Effector memory CD4-positive, alpha-beta T cell (primary cell): ENCODE measurements around the gene NRXN2.

Experiments
- DNase-seq, 3 donors: peaks; one replicate each; pipeline ENCODE4 v3.0.0-alpha.2; 2020
- H3K27ac ChIP-seq: 2 replicates; pipeline ENCODE4 v1.7.0; 2013; ENCODE audit warnings: mild to moderate bottlenecking, low read length, moderate library complexity; ENCODE audit not compliant: insufficient read depth, poor library complexity, severe bottlenecking
- H3K27me3 ChIP-seq: replicated peaks from 2 replicates; pipeline ENCODE4 v1.7.0; 2013; ENCODE audit warnings: mild to moderate bottlenecking, low read length; ENCODE audit not compliant: insufficient read depth, control insufficient read depth, poor library complexity, severe bottlenecking
- H3K36me3 ChIP-seq: 2 replicates; pipeline ENCODE4 v1.7.0; 2013; ENCODE audit warnings: mild to moderate bottlenecking, low read length, moderate library complexity; ENCODE audit not compliant: control insufficient read depth, insufficient read depth
- H3K4me1 ChIP-seq: 2 replicates; pipeline ENCODE4 v1.7.0; 2013; ENCODE audit warnings: low read length, mild to moderate bottlenecking; ENCODE audit not compliant: control insufficient read depth, insufficient read depth, poor library complexity, severe bottlenecking
- H3K4me3 ChIP-seq: 2 replicates; pipeline ENCODE4 v1.7.0; 2013; ENCODE audit warnings: low read length, low read depth, mild to moderate bottlenecking; ENCODE audit not compliant: insufficient read depth, poor library complexity, severe bottlenecking
- H3K9me3 ChIP-seq: 2 replicates; pipeline ENCODE4 v1.7.0; 2013; ENCODE audit warnings: mild to moderate bottlenecking, low read length, moderate library complexity; ENCODE audit not compliant: control insufficient read depth

NRXN2 gene

DNA sequence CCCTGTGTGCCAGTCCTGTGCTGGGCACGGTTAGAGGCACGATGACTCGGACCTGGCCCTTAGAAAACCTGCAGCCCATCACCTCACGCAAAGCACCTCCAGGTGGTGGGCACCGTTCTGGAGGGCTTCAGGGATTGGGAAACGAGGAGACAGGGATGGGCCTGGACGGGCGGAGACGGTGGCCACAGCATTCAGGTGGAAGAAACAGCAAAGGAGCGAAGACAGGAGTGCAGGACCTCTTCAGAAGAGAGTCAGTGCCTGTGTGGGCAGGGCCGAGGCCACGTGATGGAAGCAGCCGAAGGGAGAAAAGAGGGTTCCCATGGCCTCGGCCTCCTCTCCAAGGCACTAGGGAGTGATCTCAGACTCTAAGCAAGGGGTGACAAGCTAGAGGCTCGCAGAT lies 140.1 kb downstream of the NRXN2 start:
- Histone ChIP-seq H3K9me3 (no peaks in the 10 kb centered on the region), H3K4me1 (no peaks in the 10 kb centered on the region), H3K36me3 (no peaks in the 10 kb centered on the region), H3K27ac (no peak overlapping the region), H3K4me3 (no peak overlapping the region), H3K27me3 (no peaks in the 10 kb centered on the region)
- DNase-seq = no peak

GRCh38 chr11:64581057-64581523 lies 141.9 kb downstream of the NRXN2 start:
- H3K9me3 ChIP-seq = no peaks in the 10 kb centered on the region
- H3K4me1 ChIP-seq = no peaks in the 10 kb centered on the region
- H3K36me3 ChIP-seq = no peaks in the 10 kb centered on the region
- no peak overlapping the region for H3K27ac ChIP-seq
- H3K27me3 ChIP-seq = no peaks in the 10 kb centered on the region
- no peak for DNase-seq
- no peak overlapping the region for H3K4me3 ChIP-seq

GRCh38 chr11:64580412-64580811 lies 142.6 kb downstream of the NRXN2 start:
- DNase-seq = no peak
- Histone ChIP-seq H3K4me1 (no peaks in the 10 kb centered on the region), H3K36me3 (no peaks in the 10 kb centered on the region), H3K27me3 (no peaks in the 10 kb centered on the region), H3K9me3 (no peaks in the 10 kb centered on the region), H3K4me3 (no peak overlapping the region), H3K27ac (no peak overlapping the region)

DNA sequence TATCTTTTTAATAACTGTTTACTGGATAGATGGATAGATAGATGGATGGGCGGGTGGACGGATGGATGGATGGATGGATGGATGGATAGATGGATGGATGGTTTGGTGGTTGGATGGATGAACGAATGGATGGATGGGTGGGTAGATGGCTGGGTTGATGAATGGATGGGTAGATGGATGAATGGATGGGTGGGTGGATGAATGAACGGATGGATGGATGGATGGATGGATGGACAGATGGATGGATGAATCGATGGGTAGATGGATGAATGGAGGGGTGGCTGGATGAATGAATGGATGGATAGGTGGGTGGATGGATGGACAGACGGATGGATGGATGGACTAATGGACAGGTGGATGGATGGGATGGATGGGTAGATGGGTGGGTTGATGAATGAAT lies 145.8 kb downstream of the NRXN2 start:
- Histone ChIP-seq H3K36me3 (no peaks in the 10 kb centered on the region), H3K4me1 (no peaks in the 10 kb centered on the region), H3K9me3 (no peaks in the 10 kb centered on the region), H3K4me3 (no peak overlapping the region), H3K27me3 (no peaks in the 10 kb centered on the region), H3K27ac (no peak overlapping the region)
- DNase-seq = no peak

DNA sequence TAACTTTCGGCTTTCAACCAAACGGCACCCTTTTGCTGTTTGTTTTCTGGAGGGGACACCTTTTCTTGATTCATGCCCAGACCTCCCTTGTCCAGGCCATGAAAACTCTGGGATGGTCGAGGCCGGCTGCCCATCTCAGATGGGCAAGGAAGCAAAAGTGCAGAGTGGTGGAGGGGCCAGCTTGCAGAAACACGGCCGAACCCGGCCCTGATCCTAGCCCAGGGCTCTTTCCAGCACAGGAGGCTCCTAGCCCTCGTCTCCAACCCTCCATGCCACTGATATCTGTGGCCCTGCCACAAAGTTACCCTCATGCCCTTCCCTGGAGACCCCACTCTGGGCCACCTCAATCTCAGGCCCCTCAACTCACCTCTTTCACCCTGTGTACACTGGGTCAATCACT lies 150.9 kb downstream of the NRXN2 start:
- Histone ChIP-seq H3K9me3 (no peaks in the 10 kb centered on the region), H3K4me1 (no peaks in the 10 kb centered on the region), H3K36me3 (no peaks in the 10 kb centered on the region), H3K27ac (no peak overlapping the region), H3K27me3 (no peaks in the 10 kb centered on the region), H3K4me3 (no peak overlapping the region)
- no peak for DNase-seq

DNA sequence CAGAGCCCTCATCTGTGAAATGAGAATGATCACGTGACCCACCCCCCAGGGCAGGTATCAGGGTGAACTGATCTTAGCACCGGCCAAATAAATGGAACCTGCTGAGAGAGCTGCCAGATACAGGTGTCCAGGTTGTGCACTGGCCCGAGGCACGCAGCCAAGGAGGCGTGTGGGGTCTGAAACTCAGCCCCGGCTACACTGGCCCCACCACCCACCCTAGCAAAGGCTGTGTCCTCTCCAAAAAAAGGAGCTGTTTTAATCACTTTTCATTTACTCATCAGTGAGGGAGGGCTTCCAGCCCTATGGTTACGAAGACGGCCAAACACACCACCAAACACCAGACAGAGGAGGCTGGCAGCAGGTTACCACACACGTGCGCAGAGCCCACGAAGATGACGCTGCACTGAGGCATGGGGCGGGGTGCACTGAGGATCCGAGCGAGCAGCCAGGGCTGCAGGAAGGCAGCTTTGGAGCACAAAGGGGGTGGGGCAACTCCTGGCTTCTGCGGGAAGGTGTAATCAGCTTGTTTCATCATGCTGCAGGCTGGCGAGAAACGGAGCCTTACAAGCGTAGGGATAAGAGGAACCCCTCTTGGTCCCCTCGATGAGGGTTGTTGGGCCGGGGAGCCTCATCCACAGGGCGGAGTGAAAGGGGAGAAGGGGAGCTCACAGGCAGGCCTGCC lies 151.4 kb downstream of the NRXN2 start:
- Histone ChIP-seq H3K36me3 (no peaks in the 10 kb centered on the region), H3K27ac (no peak overlapping the region), H3K27me3 (no peaks in the 10 kb centered on the region), H3K4me1 (no peaks in the 10 kb centered on the region), H3K9me3 (no peaks in the 10 kb centered on the region), H3K4me3 (no peak overlapping the region)
- no peak for DNase-seq

GRCh38 chr11:64571050-64571409 lies 152.0 kb downstream of the NRXN2 start:
- no peaks in the 10 kb centered on the region for H3K27me3 ChIP-seq
- no peaks in the 10 kb centered on the region for H3K36me3 ChIP-seq
- DNase-seq = no peak
- no peak overlapping the region for H3K4me3 ChIP-seq
- no peaks in the 10 kb centered on the region for H3K9me3 ChIP-seq
- no peaks in the 10 kb centered on the region for H3K4me1 ChIP-seq
- H3K27ac ChIP-seq = no peak overlapping the region

- no peaks in the 10 kb centered on the region for H3K27me3 ChIP-seq
- H3K4me3 ChIP-seq = no peak overlapping the region
- H3K9me3 ChIP-seq = no peaks in the 10 kb centered on the region
- H3K27ac ChIP-seq = no peak overlapping the region
- no peaks in the 10 kb centered on the region for H3K36me3 ChIP-seq
- H3K4me1 ChIP-seq = no peaks in the 10 kb centered on the region
- no peak for DNase-seq
Measured at GRCh38 chr11:64570341-64570740, 152.7 kb downstream of the NRXN2 start.

DNA sequence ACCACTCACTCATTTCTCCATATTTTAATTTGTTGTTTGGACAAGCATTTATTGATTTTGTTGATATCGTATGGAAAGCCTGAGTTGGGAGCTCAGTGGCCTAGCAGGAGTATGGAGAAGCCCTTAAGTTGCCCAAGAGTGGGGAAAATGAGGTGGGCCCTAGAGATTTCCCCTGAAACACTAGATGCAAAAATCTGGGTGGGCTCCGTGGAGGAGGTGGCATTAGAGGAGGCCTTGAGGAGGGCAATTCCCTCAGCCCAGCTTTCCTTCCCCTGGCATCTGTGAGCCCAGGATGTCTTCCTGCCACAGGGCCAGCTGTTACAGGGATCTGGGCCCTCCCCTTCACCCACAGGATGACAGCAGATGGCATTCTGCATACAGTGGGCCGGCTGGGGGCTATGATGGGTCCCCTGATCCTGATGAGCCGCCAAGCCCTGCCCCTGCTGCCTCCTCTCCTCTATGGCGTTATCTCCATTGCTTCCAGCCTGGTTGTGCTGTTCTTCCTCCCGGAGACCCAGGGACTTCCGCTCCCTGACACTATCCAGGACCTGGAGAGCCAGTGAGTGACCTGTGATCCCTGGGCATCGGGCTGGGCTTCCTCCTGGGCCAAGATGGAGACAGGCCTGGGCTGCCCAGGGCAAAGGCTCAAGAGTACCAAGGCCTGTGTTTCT lies 153.6 kb downstream of the NRXN2 start:
- DNase-seq = no peak
- Histone ChIP-seq H3K36me3 (no peaks in the 10 kb centered on the region), H3K4me1 (no peaks in the 10 kb centered on the region), H3K27ac (no peak overlapping the region), H3K27me3 (no peaks in the 10 kb centered on the region), H3K4me3 (no peak overlapping the region), H3K9me3 (no peaks in the 10 kb centered on the region)

DNA sequence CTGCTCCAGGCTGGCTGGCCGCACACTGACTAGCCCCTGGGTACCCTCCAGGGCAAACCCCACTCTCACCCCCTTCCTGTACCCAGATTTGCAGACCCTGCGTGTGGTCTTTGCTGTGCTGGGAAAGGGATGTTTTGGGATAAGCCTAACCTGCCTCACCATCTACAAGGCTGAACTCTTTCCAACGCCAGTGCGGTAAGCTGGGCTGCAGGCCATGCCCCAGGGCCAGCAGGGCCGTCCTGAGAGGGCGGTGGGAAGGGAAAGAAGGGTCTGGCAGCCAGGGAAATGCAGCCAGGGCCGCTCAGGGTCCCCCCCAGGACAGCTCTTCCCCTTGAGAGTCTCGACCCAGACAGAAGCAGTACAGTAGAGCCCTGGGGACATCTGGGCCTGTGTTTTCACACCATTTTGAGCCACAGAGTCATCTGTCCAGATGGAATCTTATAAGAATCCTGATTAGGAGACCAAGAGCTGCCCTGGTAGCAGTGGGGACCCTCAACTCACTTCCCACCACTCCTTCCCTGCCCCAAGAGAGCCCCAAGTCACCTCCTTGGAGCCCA lies 154.3 kb downstream of the NRXN2 start:
- Histone ChIP-seq H3K27me3 (no peaks in the 10 kb centered on the region), H3K4me1 (no peaks in the 10 kb centered on the region), H3K9me3 (no peaks in the 10 kb centered on the region), H3K36me3 (no peaks in the 10 kb centered on the region), H3K27ac (no peak overlapping the region), H3K4me3 (no peak overlapping the region)
- no peak for DNase-seq
